Measurements from ENCODE around the gene POLE. TPM values are rescaled to one million over a fixed set of nuclear protein-coding genes. Genes with fewer than 3 reads are reported as not detected.
A peak's percentile ranks its signal among the peaks of the same experiment; 100 is the strongest.

POLE gene
- total RNA-seq, 2 experiments from 2014 or later: 117 to 123 TPM

GRCh38 chr12:132674561-132674960 is 12.6 kb downstream of the POLE start:
- Mint-ChIP-seq H3K27me3 (no peaks in the 10 kb centered on the region), H3K36me3 (peaks cover 34% of the 10 kb centered on the region), H3K4me1 (no peaks in the 10 kb centered on the region), H3K27ac (peak overlapping the region; percentile 23), H3K4me3 (no peak overlapping the region), H3K9me3 (no peaks in the 10 kb centered on the region)
- no peak for DNase-seq

- Mint-ChIP-seq H3K4me3 (no peak overlapping the region), H3K4me1 (no peaks in the 10 kb centered on the region), H3K9me3 (no peaks in the 10 kb centered on the region), H3K36me3 (peaks cover 40% of the 10 kb centered on the region), H3K27ac (no peak overlapping the region), H3K27me3 (no peaks in the 10 kb centered on the region)
- DNase-seq: no peak
Measured at GRCh38 chr12:132673288-132674179, 13.6 kb downstream of the POLE start.

GRCh38 chr12:132672678-132673077 is 14.5 kb downstream of the POLE start:
- Mint-ChIP-seq H3K36me3 (peaks cover 44% of the 10 kb centered on the region), H3K27ac (no peak overlapping the region), H3K27me3 (no peaks in the 10 kb centered on the region), H3K4me3 (no peak overlapping the region), H3K4me1 (no peaks in the 10 kb centered on the region), H3K9me3 (no peaks in the 10 kb centered on the region)
- DNase-seq: no peak

DNA sequence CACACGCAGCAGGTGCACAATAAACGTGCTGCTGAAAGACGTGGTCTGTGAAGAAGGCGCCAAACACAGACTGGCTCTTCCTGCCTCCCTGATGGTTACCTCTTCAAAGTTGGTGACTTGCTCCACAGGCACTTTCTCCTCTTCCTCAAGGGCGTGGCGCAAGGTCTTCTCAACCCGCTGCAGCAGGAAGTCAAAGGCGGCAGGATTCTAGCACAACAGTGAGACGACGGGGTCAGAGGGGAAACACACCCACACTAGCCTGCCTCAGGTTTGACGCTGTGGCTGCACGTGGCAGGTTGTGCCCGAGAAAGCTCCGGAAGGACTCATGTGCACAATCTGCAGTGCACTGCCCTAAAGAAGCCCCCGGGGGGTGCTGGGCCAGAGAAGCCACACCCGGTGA is 15.0 kb downstream of the POLE start:
- Mint-ChIP-seq H3K4me1 (no peaks in the 10 kb centered on the region), H3K27ac (no peak overlapping the region), H3K4me3 (no peak overlapping the region), H3K9me3 (no peaks in the 10 kb centered on the region), H3K27me3 (no peaks in the 10 kb centered on the region), H3K36me3 (peaks cover 43% of the 10 kb centered on the region)
- DNase-seq: no peak

DNA sequence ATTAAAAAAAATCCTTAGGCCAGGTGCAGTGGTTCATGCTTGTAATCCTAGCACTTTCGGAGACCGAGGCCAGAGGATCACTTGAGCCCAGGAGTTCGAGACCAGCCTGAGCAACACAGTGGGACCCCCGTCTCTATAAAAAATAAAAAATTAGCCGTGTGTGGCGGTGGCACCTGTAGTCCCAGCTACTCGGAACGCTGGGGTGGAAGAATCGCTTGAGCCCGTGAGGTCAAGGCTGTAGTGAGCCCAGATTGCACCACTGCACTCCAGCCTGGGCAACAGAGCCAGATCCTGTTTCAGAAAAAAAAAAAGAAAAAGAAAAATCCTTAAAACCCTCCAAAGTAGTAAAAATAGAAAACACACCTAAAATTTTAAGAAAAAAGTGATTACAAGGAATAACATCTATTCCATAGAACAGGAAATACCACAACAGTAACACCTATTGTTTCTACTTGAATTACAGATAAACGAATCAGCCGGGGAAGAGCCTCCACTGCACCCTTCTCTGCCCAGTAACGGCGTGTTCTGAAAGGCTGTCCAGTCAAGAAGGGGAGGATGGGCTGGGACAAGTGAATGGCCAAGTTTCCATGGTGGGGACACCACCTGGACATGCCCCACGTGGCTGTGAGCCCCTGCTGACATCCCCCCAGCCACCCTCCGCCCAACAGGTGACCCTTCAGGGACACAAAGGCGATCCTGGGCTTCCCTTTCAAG is 17.8 kb downstream of the POLE start:
- no peaks in the 10 kb centered on the region for H3K27me3 Mint-ChIP-seq
- H3K4me3 Mint-ChIP-seq: no peak overlapping the region
- no peak overlapping the region for H3K27ac Mint-ChIP-seq
- peaks cover 42% of the 10 kb centered on the region for H3K36me3 Mint-ChIP-seq
- no peaks in the 10 kb centered on the region for H3K9me3 Mint-ChIP-seq
- DNase-seq: no peak
- H3K4me1 Mint-ChIP-seq: peaks cover 3% of the 10 kb centered on the region

DNA sequence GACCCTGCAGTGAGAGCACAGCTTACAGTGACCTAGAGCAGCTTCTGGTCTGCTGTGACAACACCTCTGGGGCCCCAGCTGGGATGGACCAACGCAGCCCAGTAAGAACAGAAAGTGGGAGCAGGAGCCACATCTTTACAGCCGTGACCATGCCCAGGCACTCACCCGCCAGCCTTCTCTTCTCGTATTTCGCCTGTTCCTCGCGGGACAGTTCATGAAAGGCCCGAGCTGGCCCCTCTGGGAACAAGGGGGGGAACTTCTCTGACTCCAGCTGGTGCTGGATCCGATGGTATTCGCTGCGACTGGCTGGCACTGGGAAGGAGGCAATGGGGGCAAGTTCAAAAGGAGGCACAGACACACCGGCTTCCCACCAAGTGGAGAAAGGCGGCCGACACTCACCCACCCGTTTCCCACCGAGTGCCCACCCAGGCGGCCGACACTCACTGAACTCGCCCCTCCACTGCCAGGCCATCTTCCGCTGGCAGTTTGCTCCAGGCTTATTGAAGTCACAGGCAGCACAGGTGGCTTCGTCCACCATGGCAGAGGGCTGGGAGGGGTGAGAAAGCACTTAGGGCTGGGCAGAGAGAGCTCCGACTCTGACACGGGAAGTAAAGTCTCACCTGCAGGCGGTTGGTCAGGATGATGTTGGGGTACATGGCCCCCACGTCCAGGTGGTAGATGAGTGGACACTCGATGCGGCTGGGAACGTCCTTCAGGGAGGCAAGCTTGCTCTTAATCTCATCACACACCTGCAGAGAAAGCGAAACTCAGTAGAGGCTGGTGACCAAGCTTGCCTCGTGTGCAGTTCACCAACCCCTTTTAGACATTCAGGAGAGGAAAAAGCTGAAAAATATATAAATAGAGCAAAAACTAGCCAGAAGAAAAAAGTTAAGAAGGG is 18.7 kb downstream of the POLE start:
- H3K27me3 Mint-ChIP-seq: no peaks in the 10 kb centered on the region
- H3K27ac Mint-ChIP-seq: no peak overlapping the region
- no peak overlapping the region for H3K4me3 Mint-ChIP-seq
- H3K4me1 Mint-ChIP-seq: peaks cover 3% of the 10 kb centered on the region
- DNase-seq: no peak
- no peaks in the 10 kb centered on the region for H3K9me3 Mint-ChIP-seq
- peaks cover 45% of the 10 kb centered on the region for H3K36me3 Mint-ChIP-seq

GRCh38 chr12:132665794-132666193 is 21.3 kb downstream of the POLE start:
- Mint-ChIP-seq H3K27ac (no peak overlapping the region), H3K4me1 (peaks cover 7% of the 10 kb centered on the region), H3K27me3 (no peaks in the 10 kb centered on the region), H3K9me3 (no peaks in the 10 kb centered on the region), H3K36me3 (peaks cover 54% of the 10 kb centered on the region), H3K4me3 (no peak overlapping the region)
- DNase-seq: no peak

DNA sequence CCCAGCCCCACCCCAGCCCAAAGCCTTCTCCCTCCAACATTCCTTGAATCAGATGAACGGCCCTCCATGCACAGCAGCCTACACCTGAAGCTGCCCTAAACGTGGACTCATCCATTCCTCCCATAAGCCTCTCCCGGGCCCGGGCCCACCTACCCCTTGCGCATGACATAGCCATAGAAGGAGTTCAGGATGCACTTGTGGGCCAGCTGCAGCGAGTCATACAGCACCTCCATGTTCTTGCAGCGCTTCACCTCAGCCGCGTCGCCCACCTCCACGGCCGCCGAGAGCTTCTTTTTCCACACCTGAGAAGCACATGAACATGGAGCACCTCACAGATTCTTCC is 22.0 kb downstream of the POLE start:
- no peaks in the 10 kb centered on the region for H3K9me3 Mint-ChIP-seq
- H3K36me3 Mint-ChIP-seq: peaks cover 57% of the 10 kb centered on the region
- H3K27me3 Mint-ChIP-seq: no peaks in the 10 kb centered on the region
- H3K4me3 Mint-ChIP-seq: no peak overlapping the region
- peaks cover 9% of the 10 kb centered on the region for H3K4me1 Mint-ChIP-seq
- H3K27ac Mint-ChIP-seq: no peak overlapping the region
- DNase-seq: no peak

- Mint-ChIP-seq H3K27me3 (no peaks in the 10 kb centered on the region), H3K27ac (no peak overlapping the region), H3K36me3 (peaks cover 57% of the 10 kb centered on the region), H3K4me1 (peaks cover 9% of the 10 kb centered on the region), H3K9me3 (no peaks in the 10 kb centered on the region), H3K4me3 (no peak overlapping the region)
- DNase-seq: no peak
Measured at GRCh38 chr12:132664206-132665148, 22.7 kb downstream of the POLE start.

DNA sequence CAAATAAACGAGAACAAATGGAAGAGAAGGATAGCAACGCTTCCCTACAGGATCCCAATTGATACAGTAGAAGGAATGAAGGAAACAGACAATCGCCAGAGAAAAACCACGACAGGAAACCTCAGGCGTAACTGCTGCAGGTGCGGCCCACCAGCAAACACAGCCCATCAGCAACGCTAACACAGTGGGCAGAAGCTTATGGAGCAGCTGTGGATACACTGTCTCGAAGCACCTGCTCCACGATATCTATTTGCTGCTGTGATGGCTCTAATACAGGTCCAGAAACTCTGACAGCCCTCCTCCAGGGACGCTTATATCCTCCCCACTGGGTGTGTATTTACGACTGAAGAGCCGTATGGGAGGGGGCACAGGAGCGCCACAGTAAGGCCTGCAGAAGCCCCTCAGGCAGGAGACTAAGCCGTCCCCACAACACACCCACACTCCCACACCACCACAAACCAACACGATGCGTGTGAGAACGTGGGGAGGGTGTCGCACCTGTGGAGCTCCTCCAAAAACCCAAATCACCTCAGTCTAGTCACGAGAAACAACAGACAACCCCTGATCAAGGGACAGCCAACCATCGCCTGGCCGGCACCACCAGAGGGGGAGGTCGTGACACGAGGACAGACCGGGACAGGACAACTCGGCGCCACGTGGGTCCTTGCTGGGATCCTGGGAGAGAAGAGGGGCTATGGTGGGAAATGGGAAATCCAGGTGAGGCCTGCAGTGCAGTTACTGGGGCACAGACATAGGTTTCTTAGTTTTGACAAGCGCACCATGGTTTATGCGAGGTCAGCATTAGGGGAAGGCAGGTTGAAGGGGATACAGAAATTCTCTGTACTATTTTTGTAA is 24.0 kb downstream of the POLE start:
- peaks cover 9% of the 10 kb centered on the region for H3K4me1 Mint-ChIP-seq
- H3K4me3 Mint-ChIP-seq: no peak overlapping the region
- H3K9me3 Mint-ChIP-seq: no peaks in the 10 kb centered on the region
- H3K27ac Mint-ChIP-seq: no peak overlapping the region
- H3K36me3 Mint-ChIP-seq: peaks cover 46% of the 10 kb centered on the region
- DNase-seq: no peak
- no peaks in the 10 kb centered on the region for H3K27me3 Mint-ChIP-seq

- H3K4me1 Mint-ChIP-seq: peaks cover 9% of the 10 kb centered on the region
- H3K27ac Mint-ChIP-seq: no peak overlapping the region
- H3K27me3 Mint-ChIP-seq: no peaks in the 10 kb centered on the region
- H3K9me3 Mint-ChIP-seq: no peaks in the 10 kb centered on the region
- H3K4me3 Mint-ChIP-seq: no peak overlapping the region
- no peak for DNase-seq
- peaks cover 51% of the 10 kb centered on the region for H3K36me3 Mint-ChIP-seq
Measured at GRCh38 chr12:132661972-132662371, 25.2 kb downstream of the POLE start.

GRCh38 chr12:132660996-132661395 is 26.1 kb downstream of the POLE start:
- H3K4me1 Mint-ChIP-seq: peaks cover 9% of the 10 kb centered on the region
- H3K27ac Mint-ChIP-seq: no peak overlapping the region
- no peak for DNase-seq
- no peaks in the 10 kb centered on the region for H3K9me3 Mint-ChIP-seq
- H3K4me3 Mint-ChIP-seq: no peak overlapping the region
- H3K36me3 Mint-ChIP-seq: peaks cover 51% of the 10 kb centered on the region
- no peaks in the 10 kb centered on the region for H3K27me3 Mint-ChIP-seq

GRCh38 chr12:132660052-132660451 is 27.1 kb downstream of the POLE start:
- Mint-ChIP-seq H3K27me3 (no peaks in the 10 kb centered on the region), H3K36me3 (peaks cover 45% of the 10 kb centered on the region), H3K27ac (no peak overlapping the region), H3K9me3 (no peaks in the 10 kb centered on the region), H3K4me1 (peaks cover 7% of the 10 kb centered on the region), H3K4me3 (no peak overlapping the region)
- no peak for DNase-seq

Data from activated naive CD8-positive, alpha-beta T cell treated with anti-CD3 and anti-CD28 coated beads for 36 hours (primary cell).